WTC11 (cell line): ENCODE results near the gene CHN1. TPM values are rescaled to one million over a fixed set of nuclear protein-coding genes. Genes with fewer than 3 reads are reported as not detected.

Experiments
- ATAC-seq: fragments of 200-7000 bp; cut with Tn5 transposase; 2 replicates; pipeline ENCODE4 v1.10.0; 2021; ENCODE audit warnings: mild to moderate bottlenecking, moderate library complexity
- CTCF ChIA-PET: fragments of 300-600 bp; sonication (Branson Sonifier 250); formaldehyde crosslinking; loops from one replicate; lab custom pipeline; 2021; ENCODE audit warnings: antibody characterized with exemption; lab: Charles Lee
- POLR2A ChIA-PET: fragments of 350-600 bp; sonication (Branson Sonifier 250); formaldehyde crosslinking; loops from one replicate; lab custom pipeline; 2021; ENCODE audit warnings: antibody characterized with exemption; lab: Charles Lee
- DNase-seq: peaks from one replicate; pipeline ENCODE4 v3.0.0; 2021; ENCODE audit warnings: low spot score
- H3K27ac Mint-ChIP-seq: 2 replicates; pipeline ENCODE4 v1.8.0; 2021; ENCODE audit warnings: mixed read lengths
- H3K27me3 Mint-ChIP-seq: 2 replicates; pipeline ENCODE4 v1.8.0; 2021; ENCODE audit warnings: low read depth, mild to moderate bottlenecking, moderate library complexity, mixed read lengths
- H3K36me3 Mint-ChIP-seq: 2 replicates; pipeline ENCODE4 v1.8.0; 2021; ENCODE audit warnings: mixed read lengths
- H3K4me1 Mint-ChIP-seq: 2 replicates; pipeline ENCODE4 v1.8.0; 2022; ENCODE audit warnings: mixed read lengths
- H3K4me3 Mint-ChIP-seq: 2 replicates; pipeline ENCODE4 v1.8.0; 2021; ENCODE audit warnings: mild to moderate bottlenecking, moderate library complexity, mixed read lengths
- H3K9me3 Mint-ChIP-seq: 2 replicates; pipeline ENCODE4 v1.8.0; 2021; ENCODE audit warnings: mixed read lengths
- AFF4 ChIP-seq: sonication (generic); formaldehyde crosslinking; IDR thresholded peaks from 2 replicates; pipeline ENCODE4 v1.8.1; 2023; ENCODE audit warnings: mild to moderate bottlenecking, missing genetic modification reagents, borderline replicate concordance
- ATF3 ChIP-seq: sonication (generic); formaldehyde crosslinking; conservative IDR thresholded peaks from 2 replicates; pipeline ENCODE4 v1.8.1; 2022; ENCODE audit warnings: mild to moderate bottlenecking, missing genetic modification reagents
- ETV6 ChIP-seq: sonication (generic); formaldehyde crosslinking; IDR thresholded peaks from 2 replicates; pipeline ENCODE4 v1.8.1; 2022; ENCODE audit warnings: mild to moderate bottlenecking, missing genetic modification reagents
- GABPB1 ChIP-seq: sonication (generic); formaldehyde crosslinking; IDR thresholded peaks from 2 replicates; pipeline ENCODE4 v1.8.1; 2023; ENCODE audit warnings: mild to moderate bottlenecking, missing genetic modification reagents
- JAZF1 ChIP-seq: fragments of 250-450 bp; sonication (Bioruptor Pico); IDR thresholded peaks from 2 replicates; pipeline ENCODE4 v1.9.0; 2021; ENCODE audit warnings: moderate library complexity, mild to moderate bottlenecking, inconsistent platforms
- RELA ChIP-seq: sonication (generic); formaldehyde crosslinking; IDR thresholded peaks from 2 replicates; pipeline ENCODE4 v1.8.1; 2022; ENCODE audit warnings: missing genetic modification reagents, mild to moderate bottlenecking, borderline replicate concordance
- SP1 ChIP-seq: sonication (generic); formaldehyde crosslinking; conservative IDR thresholded peaks from 2 replicates; pipeline ENCODE4 v1.8.1; 2022; ENCODE audit warnings: missing genetic modification reagents
- TEAD1 ChIP-seq: sonication (generic); formaldehyde crosslinking; IDR thresholded peaks from 2 replicates; pipeline ENCODE4 v1.8.0; 2022; ENCODE audit warnings: mild to moderate bottlenecking, missing genetic modification reagents
- ZMAT4 ChIP-seq: fragments of 250-450 bp; sonication (Bioruptor Pico); IDR thresholded peaks from 2 replicates; pipeline ENCODE4 v1.9.0; 2021; ENCODE audit warnings: mild to moderate bottlenecking
- ZNF425 ChIP-seq: fragments of 250-450 bp; sonication (Bioruptor Pico); conservative IDR thresholded peaks from 2 replicates; pipeline ENCODE4 v1.9.0; 2021; ENCODE audit warnings: mild to moderate bottlenecking
- ZSCAN18 ChIP-seq: fragments of 250-450 bp; sonication (Bioruptor Pico); IDR thresholded peaks from 2 replicates; pipeline ENCODE4 v2.1.2; 2022; ENCODE audit warnings: mild to moderate bottlenecking, moderate library complexity
- total RNA-seq: library from RNA; stranded (reverse); gene quantifications from 3 replicates; pipeline ENCODE4 v1.2.3, GENCODE V29; 2021
- TF ChIP-seq, protein P1 (sequence below): sonication (generic); formaldehyde crosslinking; IDR thresholded peaks from 2 replicates; pipeline ENCODE4 v1.8.0; 2022; ENCODE audit warnings: mild to moderate bottlenecking, missing genetic modification reagents
- TF ChIP-seq, protein P2 (sequence below): fragments of 200-600 bp; IDR thresholded peaks from 2 replicates; pipeline ENCODE4 v1.8.0; 2022; ENCODE audit warnings: antibody characterized with exemption
- TF ChIP-seq, protein P3 (sequence below): sonication (generic); formaldehyde crosslinking; IDR thresholded peaks from 2 replicates; pipeline ENCODE4 v1.8.1; 2023; ENCODE audit warnings: mild to moderate bottlenecking, missing genetic modification reagents, moderate library complexity

Gene CHN1
- total RNA-seq, 1 experiment from 2014 or later, result 30.0 TPM

DNA sequence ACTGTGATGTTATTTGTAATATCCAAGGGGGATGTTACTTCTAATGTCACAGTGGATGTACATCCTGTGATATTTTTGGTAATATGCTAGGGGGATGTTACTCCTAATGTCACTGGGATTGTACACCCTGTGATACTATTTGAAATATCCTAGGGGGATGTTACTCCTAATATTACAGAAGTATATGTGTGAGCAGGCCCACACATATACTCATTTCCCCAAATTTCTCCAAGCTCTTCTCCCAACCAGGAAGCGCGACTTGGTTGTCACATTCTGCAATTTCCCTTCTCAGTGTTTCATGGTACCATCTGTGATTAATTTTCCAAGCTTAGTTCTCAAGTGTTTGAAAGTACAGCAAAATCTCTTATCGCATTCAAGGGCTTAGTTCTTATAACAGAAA, 29.5 kb upstream of the CHN1 start:
- CTCF ChIA-PET, result interaction anchor here (0.6 to 1.0 kb wide), 2 partner anchors 337 to 1063 kb away, joined by 3 read pairs; no protein-coding TSS in a partner anchor
- peaks cover 6% of the 10 kb centered on the region for H3K4me1 Mint-ChIP-seq
- ATAC-seq (no peak), DNase-seq (no peak)
- H3K9me3 Mint-ChIP-seq, result no peaks in the 10 kb centered on the region
- no peaks in the 10 kb centered on the region for H3K27me3 Mint-ChIP-seq
- H3K36me3 Mint-ChIP-seq, result no peaks in the 10 kb centered on the region
- H3K4me3 Mint-ChIP-seq, result no peak overlapping the region
- H3K27ac Mint-ChIP-seq, result no peak overlapping the region
- TF ChIP-seq ETV6 (CRISPR knock-in tag) (no peak), ZSCAN18 (no peak), JAZF1 (CRISPR knock-in tag) (no peak), ZMAT4 (CRISPR knock-in tag) (no peak), AFF4 (CRISPR knock-in tag) (no peak), ATF3 (CRISPR knock-in tag) (no peak), ZNF425 (CRISPR knock-in tag) (no peak)
- TF ChIP-seq, all 79 proteins: peak for 0
- POLR2A ChIA-PET, result interaction anchor here (1.1 kb wide), 1 partner anchor 134 kb away, joined by 3 read pairs; no protein-coding TSS in a partner anchor

- POLR2A ChIA-PET, result no interaction called here
These were observed 25.4 kb upstream of the CHN1 start for GRCh38 chr2:175030380-175031271.

More at GRCh38 chr2:175030380-175031271, 25.4 kb upstream of the CHN1 start:
- Mint-ChIP-seq H3K36me3 (no peaks in the 10 kb centered on the region), H3K4me3 (no peak overlapping the region), H3K9me3 (peaks cover 4% of the 10 kb centered on the region), H3K4me1 (peaks cover 13% of the 10 kb centered on the region), H3K27me3 (no peaks in the 10 kb centered on the region), H3K27ac (no peak overlapping the region)
- TF ChIP-seq RELA (CRISPR knock-in tag), result no peak
- no peak for TF ChIP-seq TEAD1 (CRISPR knock-in tag)
- TF ChIP-seq, protein P1, sequence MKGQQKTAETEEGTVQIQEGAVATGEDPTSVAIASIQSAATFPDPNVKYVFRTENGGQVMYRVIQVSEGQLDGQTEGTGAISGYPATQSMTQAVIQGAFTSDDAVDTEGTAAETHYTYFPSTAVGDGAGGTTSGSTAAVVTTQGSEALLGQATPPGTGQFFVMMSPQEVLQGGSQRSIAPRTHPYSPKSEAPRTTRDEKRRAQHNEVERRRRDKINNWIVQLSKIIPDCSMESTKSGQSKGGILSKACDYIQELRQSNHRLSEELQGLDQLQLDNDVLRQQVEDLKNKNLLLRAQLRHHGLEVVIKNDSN (CRISPR knock-in tag), result no peak
- no peak for TF ChIP-seq SP1 (CRISPR knock-in tag)
- TF ChIP-seq GABPB1 (CRISPR knock-in tag), result peak; percentile 24
- TF ChIP-seq, protein P2, sequence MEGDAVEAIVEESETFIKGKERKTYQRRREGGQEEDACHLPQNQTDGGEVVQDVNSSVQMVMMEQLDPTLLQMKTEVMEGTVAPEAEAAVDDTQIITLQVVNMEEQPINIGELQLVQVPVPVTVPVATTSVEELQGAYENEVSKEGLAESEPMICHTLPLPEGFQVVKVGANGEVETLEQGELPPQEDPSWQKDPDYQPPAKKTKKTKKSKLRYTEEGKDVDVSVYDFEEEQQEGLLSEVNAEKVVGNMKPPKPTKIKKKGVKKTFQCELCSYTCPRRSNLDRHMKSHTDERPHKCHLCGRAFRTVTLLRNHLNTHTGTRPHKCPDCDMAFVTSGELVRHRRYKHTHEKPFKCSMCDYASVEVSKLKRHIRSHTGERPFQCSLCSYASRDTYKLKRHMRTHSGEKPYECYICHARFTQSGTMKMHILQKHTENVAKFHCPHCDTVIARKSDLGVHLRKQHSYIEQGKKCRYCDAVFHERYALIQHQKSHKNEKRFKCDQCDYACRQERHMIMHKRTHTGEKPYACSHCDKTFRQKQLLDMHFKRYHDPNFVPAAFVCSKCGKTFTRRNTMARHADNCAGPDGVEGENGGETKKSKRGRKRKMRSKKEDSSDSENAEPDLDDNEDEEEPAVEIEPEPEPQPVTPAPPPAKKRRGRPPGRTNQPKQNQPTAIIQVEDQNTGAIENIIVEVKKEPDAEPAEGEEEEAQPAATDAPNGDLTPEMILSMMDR, result 0 out of 2 replicates have a peak, but pooled peaks have one; percentile 18
- TF ChIP-seq, protein P3, sequence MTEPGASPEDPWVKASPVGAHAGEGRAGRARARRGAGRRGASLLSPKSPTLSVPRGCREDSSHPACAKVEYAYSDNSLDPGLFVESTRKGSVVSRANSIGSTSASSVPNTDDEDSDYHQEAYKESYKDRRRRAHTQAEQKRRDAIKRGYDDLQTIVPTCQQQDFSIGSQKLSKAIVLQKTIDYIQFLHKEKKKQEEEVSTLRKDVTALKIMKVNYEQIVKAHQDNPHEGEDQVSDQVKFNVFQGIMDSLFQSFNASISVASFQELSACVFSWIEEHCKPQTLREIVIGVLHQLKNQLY, result no peak
- DNase-seq, result peak; percentile 61
- peak; percentile 99 for ATAC-seq
- CTCF ChIA-PET, result interaction anchor here (0.6 to 3.8 kb wide), 25 partner anchors 11 to 1067 kb away, joined by 3 to 27 read pairs (median 3); partner anchors contain the start of genes ATF2 and CHN1
